Common myeloid progenitor, CD34-positive (primary cell): ENCODE data around the gene FBXL20.

Experiments
- CTCF ChIA-PET: fragments of 350-600 bp; sonication (Branson Sonifier 250); formaldehyde crosslinking; loops from one replicate; lab custom pipeline; 2021; ENCODE audit warnings: antibody characterized with exemption; lab: Charles Lee
- POLR2A ChIA-PET: fragments of 350-600 bp; sonication (Branson Sonifier 250); formaldehyde crosslinking; loops from one replicate; lab custom pipeline; 2021; ENCODE audit warnings: antibody characterized with exemption; lab: Charles Lee
- DNase-seq, 3 donors: peaks; one replicate each; pipeline versions ENCODE4 v3.0.0 to v3.0.0-alpha.2; 2013
- H3K27ac ChIP-seq, 2 experiments: 1 replicate in 1 of 2; 2 replicates in 1 of 2; pipeline ENCODE4 v1.7.0; 2013; ENCODE audit warnings: inconsistent platforms in 2 of 2, low read length in 2 of 2, mild to moderate bottlenecking in 2 of 2, low read depth in 1 of 2, moderate library complexity in 1 of 2; ENCODE audit not compliant: severe bottlenecking in 2 of 2, insufficient read depth in 1 of 2, poor library complexity in 1 of 2
- H3K27me3 ChIP-seq, 5 experiments: replicated peaks in 2 of 5; 1 replicate in 3 of 5; 2 replicates in 2 of 5; pipeline versions ENCODE4 v1.6.1 to v1.7.0; 2013; ENCODE audit warnings: low read length in 4 of 5, mild to moderate bottlenecking in 2 of 5, moderate library complexity in 2 of 5, inconsistent platforms in 1 of 5; ENCODE audit not compliant: insufficient read depth in 5 of 5, control insufficient read depth in 4 of 5
- H3K36me3 ChIP-seq, 4 experiments: 1 replicate in 2 of 4; 2 replicates in 2 of 4; pipeline versions ENCODE4 v1.6.1 to v1.7.0; 2013; ENCODE audit warnings: low read length in 3 of 4, control low read depth in 1 of 4, mild to moderate bottlenecking in 1 of 4; ENCODE audit not compliant: control insufficient read depth in 4 of 4, insufficient read depth in 4 of 4
- H3K4me1 ChIP-seq, 4 experiments: 1 replicate in 3 of 4; 2 replicates in 1 of 4; pipeline versions ENCODE4 v1.6.1 to v1.7.1; 2013; ENCODE audit warnings: low read length in 3 of 4, mild to moderate bottlenecking in 3 of 4, control low read depth in 1 of 4, inconsistent platforms in 1 of 4, moderate library complexity in 1 of 4; ENCODE audit not compliant: control insufficient read depth in 4 of 4, insufficient read depth in 4 of 4; ENCODE audit errors: control extremely low read depth in 1 of 4
- H3K4me3 ChIP-seq, 7 experiments: 1 replicate in 4 of 7; 2 replicates in 3 of 7; pipeline versions ENCODE4 v1.5.1 to v1.7.0; 2013; ENCODE audit warnings: mild to moderate bottlenecking in 7 of 7, low read length in 6 of 7, moderate library complexity in 6 of 7, inconsistent platforms in 2 of 7, low read depth in 2 of 7, control low read depth in 1 of 7; ENCODE audit not compliant: insufficient read depth in 4 of 7, control insufficient read depth in 1 of 7; ENCODE audit errors: extremely low read depth in 1 of 7
- H3K9me3 ChIP-seq, 5 experiments: 1 replicate in 4 of 5; 2 replicates in 1 of 5; pipeline versions ENCODE4 v1.6.1 to v1.7.1; 2013; ENCODE audit warnings: low read length in 4 of 5, mild to moderate bottlenecking in 2 of 5, inconsistent platforms in 1 of 5, low read depth in 1 of 5, moderate library complexity in 1 of 5; ENCODE audit not compliant: control insufficient read depth in 4 of 5, insufficient read depth in 2 of 5; ENCODE audit errors: control extremely low read depth in 1 of 5
- whole genome bisulfite sequencing: methylation state at CpG from one replicate; pipeline ENCODE4 v1.1.5; 2013; ENCODE audit not compliant: insufficient coverage; 5-methylcytosine and 5-hydroxymethylcytosine counted together

The FBXL20 gene

DNA sequence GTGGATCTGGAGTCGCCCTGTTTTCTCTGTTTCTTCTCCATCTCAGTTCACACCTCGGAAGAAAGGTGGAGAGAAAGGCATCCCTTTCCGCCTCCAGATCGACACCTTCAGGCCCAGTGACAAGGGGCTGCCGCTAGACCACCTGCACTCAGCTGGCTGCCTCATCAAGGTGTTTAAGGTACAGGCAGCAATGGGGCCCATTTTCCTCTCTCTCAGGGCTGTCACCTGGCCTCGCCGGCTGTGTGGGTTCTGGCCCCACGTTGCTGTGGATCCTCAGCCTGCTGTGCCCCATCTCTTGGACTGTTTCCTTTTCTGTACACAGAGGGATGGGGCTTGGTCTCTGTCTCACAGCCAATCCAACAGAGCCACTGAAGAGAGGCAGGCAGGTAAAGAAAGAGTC lies 158.3 kb downstream of the FBXL20 start:
- DNase-seq, result no peak
- no peak overlapping the region for H3K4me3 ChIP-seq
- WGBS, result 90% methylated on average over 8 of the region's 8 CpGs
- ChIA-PET CTCF (interaction anchor here (1.5 to 21.2 kb wide), 6 partner anchors 11 to 110 kb away, joined by 6 to 425 read pairs (median 14); partner anchors contain the start of gene RPL19), POLR2A (interaction anchor here (0.6 kb wide), 1 partner anchor 271 kb away, joined by 3 read pairs; no protein-coding TSS in a partner anchor)
- no peaks in the 10 kb centered on the region for H3K9me3 ChIP-seq
- no peak overlapping the region for H3K27ac ChIP-seq
- H3K36me3 ChIP-seq, result no peaks in the 10 kb centered on the region
- H3K4me1 ChIP-seq, result peaks cover 2 to 24% (median 17%) of the 10 kb centered on the region in 4 experiments
- no peaks in the 10 kb centered on the region for H3K27me3 ChIP-seq

DNA sequence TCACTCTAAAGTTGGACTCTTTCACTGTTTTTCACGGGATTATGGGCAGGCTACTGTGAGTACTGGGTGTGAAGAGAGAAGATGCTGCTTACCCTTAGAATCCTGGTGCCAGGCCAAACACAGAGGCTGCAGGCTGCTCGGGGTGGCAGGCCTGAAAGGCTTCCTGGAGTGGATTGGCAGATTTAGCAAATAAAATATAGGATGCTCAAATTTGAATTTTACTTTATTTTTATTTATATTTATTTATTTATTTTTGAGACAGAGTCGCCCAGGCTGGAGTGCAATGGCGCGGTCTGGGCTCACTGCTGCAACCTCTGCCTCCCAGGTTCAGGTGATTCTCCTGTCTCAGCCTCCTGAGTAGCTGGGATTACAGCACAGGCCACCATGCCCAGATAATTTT lies 160.8 kb downstream of the FBXL20 start:
- 100% methylated on average over 3 of the region's 5 CpGs for WGBS
- Histone ChIP-seq H3K4me1 (peaks cover 2 to 30% (median 23%) of the 10 kb centered on the region in 4 experiments), H3K27me3 (no peaks in the 10 kb centered on the region), H3K9me3 (no peaks in the 10 kb centered on the region), H3K36me3 (no peaks in the 10 kb centered on the region), H3K27ac (no peak overlapping the region), H3K4me3 (no peak overlapping the region)
- DNase-seq, result no peak
- ChIA-PET CTCF (interaction anchor here (1.2 to 21.2 kb wide), 3 partner anchors 9 to 36 kb away, joined by 4 to 425 read pairs (median 53); partner anchors contain the start of gene RPL19), POLR2A (no interaction called here)

DNA sequence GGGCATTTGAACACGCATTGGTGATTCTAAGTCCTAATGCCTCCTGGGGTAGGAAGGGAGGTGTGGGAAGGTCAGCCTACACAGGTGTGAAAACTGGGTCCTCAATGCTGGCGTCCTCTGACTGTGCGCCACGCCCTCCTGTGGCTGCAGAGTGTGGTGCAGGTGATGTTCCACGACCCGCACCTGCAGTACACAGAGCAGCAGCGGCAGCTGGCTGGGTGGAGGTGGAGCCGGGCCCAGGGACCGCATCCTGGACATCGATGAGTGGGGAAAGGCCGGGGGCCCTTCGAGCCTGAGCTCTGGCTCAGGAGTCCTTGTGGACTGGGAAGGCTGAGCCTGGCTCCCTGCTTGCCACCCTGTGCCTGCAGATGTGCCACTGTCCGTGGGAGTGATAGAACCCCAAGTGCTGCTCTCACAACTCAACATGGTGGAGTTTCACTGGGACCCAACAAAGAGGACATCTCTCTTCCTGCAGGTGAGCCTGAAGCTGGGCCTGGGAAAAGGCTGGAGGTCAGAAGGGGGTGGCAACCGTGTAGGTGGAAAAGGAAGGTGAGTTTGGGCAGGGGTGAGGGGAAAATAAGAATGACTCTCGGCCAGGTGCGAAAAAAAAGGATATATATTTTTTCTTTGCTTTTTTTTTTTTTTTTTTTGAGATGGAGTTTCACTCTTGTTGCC lies 161.6 kb downstream of the FBXL20 start:
- ChIA-PET CTCF (interaction anchor here (0.6 to 21.2 kb wide), 5 partner anchors 8 to 69 kb away, joined by 3 to 425 read pairs (median 47); partner anchors contain the start of gene RPL19), POLR2A (interaction anchor here (0.5 to 0.7 kb wide), 2 partner anchors 33 to 37 kb away, joined by 3 to 7 read pairs; no protein-coding TSS in a partner anchor)
- no peak overlapping the region for H3K27ac ChIP-seq
- no peaks in the 10 kb centered on the region for H3K9me3 ChIP-seq
- H3K4me3 ChIP-seq, result no peak overlapping the region
- H3K4me1 ChIP-seq, result peaks cover 2 to 30% (median 23%) of the 10 kb centered on the region in 4 experiments
- peak in 2 of 3 donors; percentile 68 to 72 for DNase-seq
- H3K36me3 ChIP-seq, result no peaks in the 10 kb centered on the region
- no peaks in the 10 kb centered on the region for H3K27me3 ChIP-seq
- 36% methylated on average over 14 of the region's 16 CpGs for WGBS

DNA sequence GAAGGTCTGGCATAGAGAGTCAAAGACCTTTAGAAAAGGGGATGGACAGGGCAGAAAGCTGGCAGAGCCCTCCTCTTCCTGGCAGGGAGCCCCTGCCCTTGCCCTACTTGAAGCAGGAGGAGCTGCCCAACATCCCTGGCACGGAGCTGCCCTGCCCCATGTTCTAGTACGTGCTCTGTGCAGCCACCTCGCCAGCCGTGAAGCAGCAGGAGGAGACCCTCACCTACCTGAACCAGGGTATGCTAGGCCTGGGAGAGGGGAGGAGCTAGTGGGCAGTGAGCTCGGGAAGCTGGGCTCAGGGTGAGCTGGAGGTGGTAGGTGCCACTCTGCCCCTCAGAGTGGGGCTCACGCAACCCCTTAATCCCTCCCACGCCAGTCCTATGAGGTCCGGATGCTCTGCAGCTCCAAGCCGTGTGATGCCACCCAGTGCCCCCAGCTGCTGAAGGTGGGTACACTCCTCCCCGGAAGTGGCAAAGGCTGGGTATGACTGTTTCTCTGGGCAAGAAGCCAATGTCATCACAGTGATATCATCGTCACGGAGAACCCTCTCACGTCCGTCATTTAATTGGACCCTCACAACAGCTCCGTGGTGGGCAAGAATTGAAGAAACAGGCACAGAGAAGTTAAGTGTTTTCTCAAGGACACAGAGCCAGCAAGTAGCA lies 163.0 kb downstream of the FBXL20 start:
- peak; percentile 80 to 90 (median 89) for DNase-seq
- Histone ChIP-seq H3K36me3 (no peaks in the 10 kb centered on the region), H3K4me3 (peak overlapping the region in 1 of 7 experiments; percentile 57), H3K4me1 (peaks cover 0 to 19% (median 12%) of the 10 kb centered on the region in 4 experiments), H3K27ac (no peak overlapping the region), H3K27me3 (no peaks in the 10 kb centered on the region), H3K9me3 (no peaks in the 10 kb centered on the region)
- POLR2A ChIA-PET, result interaction anchor here (1.1 kb wide), 1 partner anchor 32 kb away, joined by 5 read pairs; no protein-coding TSS in a partner anchor
- 32% methylated on average over 13 of the region's 15 CpGs for WGBS
- CTCF ChIA-PET, result interaction anchor here (0.7 to 21.2 kb wide), 21 partner anchors 9 to 255 kb away, joined by 3 to 425 read pairs (median 3); partner anchors contain the start of genes RPL19 and STAC2

DNA sequence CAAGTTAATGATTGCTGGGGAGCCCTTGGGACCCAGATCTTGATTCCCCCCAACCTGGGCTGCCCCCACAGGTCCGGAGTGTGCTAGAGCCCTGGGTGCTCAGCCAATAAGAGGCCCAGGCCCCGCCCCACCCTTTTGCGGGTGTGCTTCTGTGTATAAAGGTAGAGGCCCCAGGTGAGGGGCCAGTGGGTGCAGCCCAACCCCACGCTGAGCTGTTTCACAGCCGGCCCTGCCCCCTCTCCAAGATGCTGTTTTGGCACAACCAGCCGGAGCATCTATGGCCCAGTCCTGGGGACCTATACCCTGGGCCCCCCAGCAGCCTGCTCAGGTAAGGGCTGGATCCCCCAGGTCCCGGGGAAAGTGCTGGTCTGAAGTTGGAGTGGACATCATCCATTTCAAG lies 163.8 kb downstream of the FBXL20 start:
- 100% methylated on average over 4 of the region's 7 CpGs for WGBS
- peaks cover 0 to 19% (median 12%) of the 10 kb centered on the region in 4 experiments for H3K4me1 ChIP-seq

DNA sequence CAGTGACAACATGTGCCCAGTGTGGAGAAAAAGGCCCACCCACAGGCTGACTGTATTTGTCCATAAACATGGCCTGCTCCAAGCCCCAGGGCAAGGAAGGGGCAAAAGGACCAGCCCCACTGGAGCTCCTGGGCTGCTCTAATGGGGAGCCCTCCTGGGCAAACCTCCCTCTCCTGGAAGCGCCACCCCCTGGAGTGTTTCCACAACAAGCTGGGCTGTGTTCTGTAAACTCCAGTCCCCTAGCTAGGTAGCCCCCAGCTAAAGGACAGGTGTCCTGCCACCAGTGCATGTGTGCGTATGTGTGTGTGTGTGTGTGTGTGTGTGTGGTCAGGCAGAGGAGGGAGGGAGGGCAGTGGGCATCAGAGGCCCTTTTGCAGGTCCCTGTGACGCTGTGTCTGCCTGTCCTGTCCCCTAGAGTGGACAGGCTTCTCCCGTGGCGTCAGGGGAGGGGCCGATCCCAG lies 164.4 kb downstream of the FBXL20 start:
- POLR2A ChIA-PET, result interaction anchor here (0.7 kb wide), 1 partner anchor 1653 kb away, joined by 6 read pairs; no protein-coding TSS in a partner anchor
- Histone ChIP-seq H3K27me3 (peaks cover 0 to 2% (median 0%) of the 10 kb centered on the region in 5 experiments), H3K9me3 (no peaks in the 10 kb centered on the region), H3K27ac (no peak overlapping the region), H3K36me3 (no peaks in the 10 kb centered on the region), H3K4me3 (no peak overlapping the region), H3K4me1 (peaks cover 0 to 24% (median 14%) of the 10 kb centered on the region in 4 experiments)
- CTCF ChIA-PET, result interaction anchor here (1.0 to 21.2 kb wide), 8 partner anchors 13 to 72 kb away, joined by 3 to 425 read pairs (median 7); partner anchors contain the start of gene RPL19
- no peak for DNase-seq
- WGBS, result 100% methylated on average over 5 of the region's 6 CpGs

More for the DNA sequence above, 163.8 kb downstream of the FBXL20 start:
- Histone ChIP-seq H3K9me3 (no peaks in the 10 kb centered on the region), H3K27ac (no peak overlapping the region), H3K36me3 (no peaks in the 10 kb centered on the region), H3K27me3 (peaks cover 0 to 2% (median 0%) of the 10 kb centered on the region in 5 experiments), H3K4me3 (no peak overlapping the region)
- POLR2A ChIA-PET, result interaction anchor here (0.6 kb wide), 1 partner anchor 32 kb away, joined by 3 read pairs; no protein-coding TSS in a partner anchor
- CTCF ChIA-PET, result interaction anchor here (0.7 to 21.2 kb wide), 18 partner anchors 11 to 254 kb away, joined by 3 to 425 read pairs (median 4); partner anchors contain the start of genes RPL19 and STAC2
- no peak for DNase-seq
